ENCODE results near the gene HMHB1. TPM values are rescaled to one million over a fixed set of nuclear protein-coding genes. Genes with fewer than 3 reads are reported as not detected.
"Not testable (repeated sequence)": the region's sequence is repeated elsewhere in the genome, so short reads cannot be mapped to it uniquely, and the experiment has no call there.

The HMHB1 gene
- total RNA-seq, 1 donor from 2014 or later = not detected

- no peak for ATAC-seq
- intact Hi-C loops (cut with micrococcal nuclease) = no loop called here
- no peak for DNase-seq
Measured at GRCh38 chr5:143796753-143797152, 15.2 kb upstream of the HMHB1 start.

- ATAC-seq (peak; percentile 25), DNase-seq (no peak)
- intact Hi-C loops (cut with micrococcal nuclease) = no loop called here
Measured at GRCh38 chr5:143800715-143801114, 11.2 kb upstream of the HMHB1 start.

DNA sequence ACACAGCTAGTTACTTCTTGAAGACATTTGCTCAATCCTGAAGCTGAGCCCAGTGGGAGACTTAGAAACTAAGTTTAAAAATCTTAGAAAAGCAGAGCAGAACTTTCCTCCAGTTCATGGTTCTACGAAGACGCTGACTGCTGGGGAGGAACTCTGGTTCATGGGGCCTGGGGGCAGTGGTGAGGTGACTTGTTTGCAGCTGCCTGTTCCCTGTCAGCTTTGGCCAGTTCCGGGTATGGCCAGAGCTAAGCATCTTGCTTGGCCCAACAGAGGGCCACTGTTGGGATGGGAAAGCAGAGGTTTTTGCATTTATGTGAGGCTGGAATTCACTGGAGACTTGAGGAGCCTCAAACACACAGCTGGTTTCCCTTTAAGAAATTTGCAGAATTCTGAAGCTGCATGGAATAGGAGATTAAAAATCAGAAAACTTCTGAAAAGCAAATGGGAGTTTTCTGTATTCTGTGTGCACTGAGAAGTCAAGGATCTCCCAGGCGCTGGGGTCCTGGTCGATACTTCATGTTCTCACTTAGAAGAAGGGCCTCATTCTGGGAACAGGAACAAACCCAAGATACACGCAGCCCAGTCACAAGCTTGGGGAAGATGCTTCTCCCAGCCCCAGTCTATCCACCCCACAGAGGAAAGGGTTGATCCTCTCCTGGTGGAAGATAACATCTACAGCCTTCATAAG lies 10.6 kb upstream of the HMHB1 start:
- DNase-seq (no peak), ATAC-seq (peak; percentile 13)
- intact Hi-C loops (cut with micrococcal nuclease) = no loop called here

DNA sequence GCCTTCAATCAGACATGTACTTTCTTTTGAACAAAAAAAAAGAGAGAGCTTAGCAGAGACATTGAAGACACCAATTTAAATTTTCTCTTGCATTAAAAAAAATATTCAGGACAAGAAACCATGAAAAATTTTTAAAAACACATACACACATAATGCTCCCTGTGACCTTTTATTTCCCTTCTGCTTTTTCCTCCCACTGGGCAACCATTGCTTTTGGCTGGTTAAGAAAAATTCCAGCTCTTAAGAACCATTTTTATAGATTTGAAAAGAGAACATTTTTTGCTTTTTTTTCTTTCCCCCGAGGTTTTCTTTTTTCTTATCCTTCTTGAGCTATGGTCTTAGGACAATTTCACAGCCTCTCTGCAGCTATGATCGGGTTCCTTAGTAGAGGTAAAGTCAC lies 6.1 kb upstream of the HMHB1 start:
- no peak for DNase-seq
- no peak for ATAC-seq
- intact Hi-C loops (cut with micrococcal nuclease) = no loop called here

GRCh38 chr5:143806579-143806978 lies 5.4 kb upstream of the HMHB1 start:
- DNase-seq (no peak), ATAC-seq (no peak)
- intact Hi-C loops (cut with micrococcal nuclease) = no loop called here

DNA sequence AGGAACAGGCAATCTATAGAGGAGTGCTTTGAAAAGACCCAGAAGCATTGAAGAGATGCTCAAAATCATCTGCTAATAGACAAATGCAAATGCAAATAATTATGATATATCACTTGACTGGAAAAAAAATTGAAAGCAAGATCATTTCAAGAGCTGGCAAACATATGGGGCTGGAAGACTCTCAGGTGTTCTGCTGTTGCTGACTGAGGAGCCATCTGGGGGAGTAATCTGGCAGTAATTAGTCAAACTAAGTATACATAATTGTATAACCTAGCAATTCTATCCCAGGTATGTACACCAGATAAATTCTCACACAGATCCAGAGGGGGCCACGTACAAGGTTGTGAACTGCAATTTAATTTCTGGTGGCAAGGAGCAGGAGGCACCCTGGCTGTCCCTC lies 4.6 kb upstream of the HMHB1 start:
- DNase-seq (no peak), ATAC-seq (no peak)
- intact Hi-C loops (cut with micrococcal nuclease) = no loop called here

GRCh38 chr5:143816370-143816769 lies 4.4 kb downstream of the HMHB1 start:
- intact Hi-C loops (cut with micrococcal nuclease); DNase-seq; ATAC-seq: not testable (repeated sequence)

DNA sequence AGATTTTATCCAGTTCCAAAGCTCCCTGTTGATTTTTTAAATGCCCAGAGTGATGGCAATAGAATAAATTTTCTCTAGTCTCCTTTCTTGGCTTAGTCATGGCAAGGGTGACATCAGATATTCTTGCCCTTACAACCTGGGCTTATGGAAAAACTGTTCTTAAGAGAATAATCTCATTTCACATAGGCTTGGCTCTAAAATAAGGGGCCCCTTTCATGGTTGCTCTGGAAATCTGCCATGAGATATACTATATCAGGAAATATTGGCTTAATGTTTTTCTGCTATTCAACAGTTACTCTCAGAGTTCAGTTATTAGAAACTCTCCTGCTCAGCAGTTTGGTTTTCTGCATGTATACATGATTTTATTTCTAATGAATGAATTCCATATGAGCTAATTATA lies 7.8 kb downstream of the HMHB1 start:
- ATAC-seq = no peak
- intact Hi-C loops (cut with micrococcal nuclease) = loop anchor here (10.0 kb wide), 3 partner anchors 415 to 805 kb away; partner anchors contain the start of gene NR3C1

DNA sequence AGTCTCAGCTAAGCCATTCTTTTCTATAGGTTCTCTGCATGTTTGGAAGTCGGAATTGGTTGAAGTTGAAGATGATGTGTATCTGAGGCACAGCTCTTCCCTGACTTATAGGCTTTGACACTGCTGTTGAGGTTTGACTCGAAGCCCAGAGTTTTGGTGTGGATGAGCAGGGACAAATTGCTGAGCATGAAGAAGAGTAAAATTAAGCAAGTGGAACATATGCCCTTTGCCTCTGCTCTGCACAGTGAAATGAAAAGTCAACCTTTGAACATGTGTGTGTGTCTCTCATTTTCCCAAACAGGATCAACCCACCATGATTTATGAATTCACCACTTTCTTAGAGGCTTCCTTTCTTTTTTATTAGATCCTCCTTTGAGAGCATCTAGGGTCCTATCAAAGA lies 8.5 kb downstream of the HMHB1 start:
- DNase-seq (no peak), ATAC-seq (no peak)
- intact Hi-C loops (cut with micrococcal nuclease) = loop anchor here (10.0 kb wide), 3 partner anchors 416 to 806 kb away; partner anchors contain the start of gene NR3C1

More for the DNA sequence above, 7.8 kb downstream of the HMHB1 start:
- no peak for DNase-seq

GRCh38 chr5:143824851-143825720 lies 13.1 kb downstream of the HMHB1 start:
- ATAC-seq (peak; percentile 99), DNase-seq (peak; percentile 81)
- intact Hi-C loops (cut with micrococcal nuclease) = loop anchor here (10.0 kb wide), 3 partner anchors 420 to 810 kb away; partner anchors contain the start of gene NR3C1

GRCh38 chr5:143826951-143827444 lies 15.0 kb downstream of the HMHB1 start:
- intact Hi-C loops (cut with micrococcal nuclease) = loop anchor here (10.0 kb wide), 3 partner anchors 422 to 812 kb away; partner anchors contain the start of gene NR3C1
- no peak for ATAC-seq
- DNase-seq = no peak

GRCh38 chr5:143828710-143829109 lies 16.7 kb downstream of the HMHB1 start:
- DNase-seq (no peak), ATAC-seq (no peak)
- intact Hi-C loops (cut with micrococcal nuclease) = loop anchor here (10.0 kb wide), 3 partner anchors 424 to 814 kb away; partner anchors contain the start of gene NR3C1

DNA sequence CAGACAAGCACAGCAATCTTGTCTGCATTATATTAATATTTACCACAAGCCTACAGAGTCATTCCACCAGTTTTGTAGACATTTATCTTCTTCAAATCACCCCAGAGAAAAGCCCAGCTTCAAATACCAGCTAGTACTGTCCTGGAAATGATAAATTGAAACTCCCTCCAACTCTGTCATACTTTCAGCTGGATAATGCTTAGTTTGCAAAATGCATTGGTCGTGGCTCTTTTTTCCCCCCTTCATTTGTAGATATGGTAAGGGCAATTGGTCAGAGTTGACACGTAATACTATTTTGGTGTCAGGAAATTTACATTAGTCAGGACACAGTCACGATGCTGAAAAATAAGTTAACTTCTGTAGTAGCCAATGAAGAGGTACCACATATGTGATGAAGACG lies 21.2 kb downstream of the HMHB1 start:
- DNase-seq (no peak), ATAC-seq (no peak)
- intact Hi-C loops (cut with micrococcal nuclease) = no loop called here

DNA sequence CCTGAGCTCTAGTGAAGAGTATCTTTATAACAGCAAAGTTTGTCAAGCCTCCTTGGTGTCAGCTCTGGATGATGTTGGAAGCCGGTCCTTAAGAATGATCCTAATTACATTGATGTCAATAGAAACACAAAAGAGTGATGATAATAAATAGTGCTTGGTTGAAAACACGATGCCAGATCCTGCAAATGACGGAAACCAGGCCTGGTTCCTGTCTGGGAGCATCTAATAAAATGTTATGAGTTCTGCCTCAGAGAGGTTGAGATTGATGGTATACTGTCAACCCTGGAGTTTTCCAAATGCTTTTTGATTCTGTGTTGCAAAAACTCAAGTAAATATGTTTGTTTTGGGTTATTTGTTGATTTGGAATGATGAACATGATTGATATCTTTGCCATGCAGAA lies 23.3 kb downstream of the HMHB1 start:
- DNase-seq (no peak), ATAC-seq (no peak)
- intact Hi-C loops (cut with micrococcal nuclease) = no loop called here

DNA sequence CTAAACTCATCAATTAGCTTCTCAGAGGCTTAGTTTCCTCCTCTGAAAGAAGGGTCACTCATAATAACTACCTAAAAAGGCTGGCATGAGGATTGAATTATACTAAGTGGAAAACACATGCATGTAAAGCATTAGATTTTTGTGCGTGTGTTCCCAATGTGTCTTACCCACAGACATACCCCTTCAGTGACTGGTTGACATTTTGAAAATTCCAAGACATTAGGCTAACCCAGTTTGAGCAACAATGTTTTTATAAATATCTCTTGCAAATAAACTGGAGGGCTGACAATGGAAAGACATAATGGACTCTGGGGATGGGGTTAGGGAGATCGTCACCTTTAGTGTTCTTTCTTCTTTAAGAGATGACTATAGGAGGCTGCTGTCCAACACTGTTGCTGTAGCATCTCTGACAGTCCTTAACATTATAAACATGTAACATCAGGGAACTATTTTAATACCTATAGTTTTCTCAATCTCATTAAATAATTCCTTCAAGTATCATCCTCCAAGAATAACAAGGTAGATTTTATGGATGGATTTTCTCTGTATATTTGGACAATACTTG lies 24.3 kb downstream of the HMHB1 start:
- intact Hi-C loops (cut with micrococcal nuclease) = no loop called here
- DNase-seq (no peak), ATAC-seq (no peak)

DNA sequence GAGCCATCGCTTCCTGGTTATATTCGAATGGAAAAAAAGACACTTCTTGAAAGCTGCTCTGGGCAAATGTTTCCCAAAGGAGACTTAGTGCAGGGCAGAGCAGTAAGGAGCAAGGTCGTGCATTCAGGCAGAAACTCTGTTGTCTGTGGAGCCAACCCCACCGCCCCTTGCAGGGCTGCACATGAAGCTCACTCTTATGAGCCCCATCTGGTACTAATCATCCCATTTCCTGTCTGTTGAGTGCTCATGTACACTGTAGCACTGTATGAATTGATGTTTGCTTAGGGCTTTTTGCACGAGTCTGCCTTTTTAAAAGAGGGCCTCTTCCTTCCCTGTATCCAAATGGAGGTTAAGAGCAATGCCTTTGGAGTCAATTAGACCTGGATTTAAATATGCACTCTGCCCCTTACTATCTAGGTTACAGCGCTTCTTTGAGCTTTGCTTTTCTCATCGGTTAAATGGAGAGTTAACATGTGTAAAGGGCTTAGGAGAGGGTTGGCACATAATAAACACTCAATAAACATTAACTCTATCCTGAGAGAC lies 25.4 kb downstream of the HMHB1 start:
- intact Hi-C loops (cut with micrococcal nuclease) = no loop called here
- DNase-seq (no peak), ATAC-seq (peak; percentile 60)

GRCh38 chr5:143841446-143841845 lies 29.5 kb downstream of the HMHB1 start:
- ATAC-seq = no peak
- DNase-seq = no peak
- intact Hi-C loops (cut with micrococcal nuclease) = no loop called here

DNA sequence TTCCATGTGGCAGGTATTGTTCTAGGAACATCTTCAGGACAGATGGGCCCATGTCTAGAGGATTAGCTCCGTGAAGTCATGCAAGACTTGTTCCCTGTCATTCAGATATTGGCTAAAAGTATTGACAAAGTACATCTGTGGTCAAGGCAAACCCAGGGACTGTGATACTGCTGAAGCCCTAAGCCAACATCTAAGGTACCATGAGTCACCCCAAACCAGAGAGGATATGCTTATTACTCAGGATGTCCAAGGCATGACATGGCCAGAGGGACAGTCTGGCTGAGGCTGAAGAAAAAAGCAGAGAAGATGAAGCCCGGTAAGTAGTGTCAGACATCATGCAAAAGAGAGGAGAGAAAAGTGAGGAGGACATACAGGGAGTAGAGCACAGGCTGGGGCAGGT lies 31.0 kb downstream of the HMHB1 start:
- intact Hi-C loops (cut with micrococcal nuclease) = no loop called here
- ATAC-seq = no peak
- DNase-seq = no peak

DNA sequence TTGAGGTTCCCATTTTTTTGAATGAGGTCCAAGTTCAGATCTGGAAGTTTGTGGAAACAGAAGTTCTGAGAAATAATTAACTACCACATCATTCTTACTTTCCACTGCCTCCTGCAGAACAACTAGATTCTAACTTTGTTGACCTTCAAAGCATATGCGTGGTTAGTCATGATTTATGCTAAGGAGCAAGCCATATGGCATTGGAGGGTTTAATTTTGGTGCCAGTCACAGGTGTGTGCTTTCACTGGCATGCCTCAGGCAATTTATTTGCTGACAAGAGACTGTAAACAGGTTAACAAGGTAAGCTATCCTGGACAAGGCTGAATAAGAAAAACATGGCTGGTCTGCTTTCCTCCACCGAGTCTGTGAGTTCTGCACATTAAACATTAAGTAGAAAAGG lies 31.5 kb downstream of the HMHB1 start:
- ATAC-seq = no peak
- intact Hi-C loops (cut with micrococcal nuclease) = no loop called here
- DNase-seq = no peak

Data from left ventricle myocardium superior (tissue), 1 donor.